ENCODE measurements around the gene MXD1.
A peak's percentile ranks its signal among the peaks of the same experiment; 100 is the strongest.

MXD1 gene

GRCh38 chr2:69955029-69955428, 40.1 kb downstream of the MXD1 start:
- no peak for DNase-seq

- DNase-seq, result no peak
Measured at GRCh38 chr2:69956475-69956979, 41.6 kb downstream of the MXD1 start.

- DNase-seq, result no peak
Measured at GRCh38 chr2:69957965-69958364, 43.1 kb downstream of the MXD1 start.

DNA sequence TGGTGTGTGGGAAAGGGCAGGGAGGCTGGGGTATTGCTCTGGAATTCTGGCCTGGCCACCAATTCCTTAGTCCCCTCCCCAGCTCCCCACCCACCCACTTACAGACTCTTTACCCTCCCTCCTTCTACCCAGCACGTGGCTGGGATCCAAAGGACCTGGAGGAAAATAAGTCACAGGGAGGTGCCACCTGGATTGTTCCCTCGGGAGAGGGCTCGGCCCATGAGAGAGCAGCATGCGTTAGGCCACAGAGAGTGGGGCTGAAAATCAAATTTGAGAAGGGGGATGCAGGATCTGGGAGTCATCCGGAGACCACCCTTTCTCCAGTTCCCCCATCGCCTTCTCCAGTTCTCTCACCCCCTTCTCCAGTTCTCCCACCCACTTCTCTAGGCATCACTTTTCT, 43.6 kb downstream of the MXD1 start:
- DNase-seq, result no peak

- DNase-seq, result no peak
Measured at GRCh38 chr2:69959425-69959824, 44.5 kb downstream of the MXD1 start.

DNA sequence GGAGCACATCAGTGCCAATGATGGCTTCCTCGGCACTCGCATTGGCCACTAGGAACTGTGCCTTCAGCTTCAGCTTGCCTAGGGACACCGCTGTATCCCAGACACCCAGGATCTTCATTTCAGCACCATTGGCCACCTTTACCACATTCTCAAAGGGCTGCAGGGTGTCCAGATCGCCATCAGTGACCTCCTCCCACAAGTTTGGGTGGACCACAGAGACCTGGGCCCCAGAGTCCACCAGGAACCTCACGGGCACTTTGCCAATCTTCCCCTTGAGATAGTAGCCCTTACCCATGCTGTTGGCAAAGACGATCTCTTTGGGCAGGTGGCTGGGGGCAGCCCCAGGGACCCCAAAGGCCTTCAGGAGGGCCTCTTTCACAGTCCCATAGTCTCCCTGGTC, 45.9 kb downstream of the MXD1 start:
- DNase-seq, result no peak

GRCh38 chr2:69961496-69961895, 46.6 kb downstream of the MXD1 start, which contains the start of gene ASPRV1:
TSS of gene ASPRV1 (minus strand) at chr2:69961631. CDS start at chr2:69961436, 195 bp downstream.
- DNase-seq, result no peak

DNA sequence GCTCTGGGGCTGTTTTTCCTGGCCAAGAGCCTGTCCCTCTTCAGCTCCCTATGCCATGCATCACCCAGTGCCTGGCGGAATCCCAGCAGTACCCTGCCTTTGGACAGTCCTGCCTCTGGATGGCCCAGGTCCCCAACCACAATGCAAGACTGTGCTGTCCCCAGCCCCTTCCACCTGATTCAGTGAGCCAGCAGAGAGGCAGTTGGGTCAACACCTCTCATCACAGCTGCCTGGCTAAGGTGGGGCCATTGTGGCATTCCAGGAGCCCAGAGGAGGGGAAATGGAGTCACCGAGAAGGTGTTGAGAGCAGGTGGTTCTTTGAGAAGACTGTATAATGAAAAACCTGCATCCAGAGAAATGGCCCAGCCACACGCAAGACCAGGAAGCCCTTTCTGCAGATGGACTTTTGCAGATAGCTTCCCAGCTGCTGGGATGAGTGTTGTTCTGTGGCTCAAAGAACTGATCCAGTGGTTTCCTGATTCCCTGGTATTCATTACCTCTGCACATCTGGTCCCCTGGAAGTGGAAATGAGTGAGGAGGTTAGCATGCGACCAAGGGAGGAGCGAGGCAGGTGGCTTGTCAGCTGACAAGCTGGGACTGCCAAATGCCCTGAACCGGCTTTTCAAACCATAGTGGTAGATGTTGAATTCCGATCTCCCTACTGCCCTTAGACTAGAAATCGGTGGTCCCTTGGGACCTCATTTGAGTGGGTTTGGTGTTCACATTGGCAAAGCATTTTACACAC, 48.2 kb downstream of the MXD1 start:
- no peak for DNase-seq

- DNase-seq, result no peak
Measured at GRCh38 chr2:69964353-69964841, 49.5 kb downstream of the MXD1 start.

DNA sequence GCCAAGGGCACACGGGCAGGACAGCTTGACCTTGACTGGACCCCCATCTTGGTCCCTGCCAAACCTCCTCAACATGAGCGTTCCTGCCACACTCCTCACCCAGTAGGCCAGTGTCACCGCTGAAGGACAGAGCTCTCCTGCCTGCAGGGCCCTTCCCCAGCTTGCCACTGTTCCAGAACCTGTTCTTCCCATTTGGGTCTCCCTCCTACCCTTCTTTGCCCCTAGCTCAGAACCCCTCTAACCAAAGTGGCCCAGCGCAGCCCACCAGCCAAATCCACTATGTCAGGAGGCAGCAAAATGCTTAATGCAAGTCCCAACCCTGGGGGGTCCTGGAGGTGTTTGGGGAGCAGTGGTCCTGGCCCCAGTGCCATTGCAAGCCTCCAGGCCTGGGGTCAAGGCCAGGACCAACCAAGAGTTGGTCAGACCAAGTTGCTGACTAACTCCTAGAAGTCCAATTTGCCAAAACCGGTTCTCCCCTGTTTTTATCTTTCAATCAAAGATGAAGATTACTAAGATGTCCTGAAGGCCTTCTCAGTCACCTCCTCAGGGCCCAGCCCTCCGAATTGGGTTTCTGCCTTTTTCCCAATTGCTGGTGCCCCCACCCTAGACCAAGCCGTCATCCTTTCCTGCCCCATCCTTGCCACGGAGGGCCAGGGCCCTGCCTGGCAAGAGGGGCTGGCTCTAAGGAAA, 51.0 kb downstream of the MXD1 start:
- DNase-seq, result no peak

DNA sequence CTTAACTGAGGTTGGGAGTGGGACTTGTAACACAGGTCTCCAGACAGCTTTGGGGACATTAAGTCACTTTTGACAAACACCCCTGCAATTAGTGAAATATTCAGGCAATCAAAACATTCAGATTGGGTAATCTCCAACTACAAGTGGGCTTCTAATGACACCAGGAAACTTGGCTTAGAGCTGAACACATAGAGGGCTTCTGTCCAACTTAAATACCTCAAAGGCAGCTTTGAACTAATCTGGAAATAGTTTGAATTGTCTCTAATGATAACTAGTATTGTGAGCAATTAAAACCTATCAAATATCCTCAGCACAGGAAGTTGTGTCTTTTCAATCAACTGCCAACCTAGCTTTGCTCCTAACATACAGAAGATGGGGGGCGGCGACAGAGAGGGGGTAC, 51.6 kb downstream of the MXD1 start:
- DNase-seq, result no peak

DNA sequence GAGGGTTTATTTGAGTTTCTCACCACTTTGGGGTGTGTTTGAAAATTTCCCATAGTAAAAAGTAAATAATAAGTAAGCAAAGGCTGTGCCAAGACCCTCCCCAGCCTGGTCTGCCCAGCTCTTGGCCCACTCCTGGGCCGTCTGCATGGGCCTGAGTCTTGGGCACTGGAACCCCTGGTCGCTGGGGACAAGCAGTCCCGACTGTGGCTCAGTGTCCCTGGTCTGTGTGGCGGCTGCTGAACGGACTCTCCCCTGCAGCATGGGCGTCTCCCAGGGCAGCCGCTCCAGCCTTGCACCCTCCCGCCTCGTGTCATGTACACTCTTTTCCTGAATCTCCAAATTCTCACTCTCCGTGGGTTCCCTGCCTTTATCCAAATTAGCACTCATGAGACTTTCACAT, 53.7 kb downstream of the MXD1 start:
- DNase-seq, result no peak

DNA sequence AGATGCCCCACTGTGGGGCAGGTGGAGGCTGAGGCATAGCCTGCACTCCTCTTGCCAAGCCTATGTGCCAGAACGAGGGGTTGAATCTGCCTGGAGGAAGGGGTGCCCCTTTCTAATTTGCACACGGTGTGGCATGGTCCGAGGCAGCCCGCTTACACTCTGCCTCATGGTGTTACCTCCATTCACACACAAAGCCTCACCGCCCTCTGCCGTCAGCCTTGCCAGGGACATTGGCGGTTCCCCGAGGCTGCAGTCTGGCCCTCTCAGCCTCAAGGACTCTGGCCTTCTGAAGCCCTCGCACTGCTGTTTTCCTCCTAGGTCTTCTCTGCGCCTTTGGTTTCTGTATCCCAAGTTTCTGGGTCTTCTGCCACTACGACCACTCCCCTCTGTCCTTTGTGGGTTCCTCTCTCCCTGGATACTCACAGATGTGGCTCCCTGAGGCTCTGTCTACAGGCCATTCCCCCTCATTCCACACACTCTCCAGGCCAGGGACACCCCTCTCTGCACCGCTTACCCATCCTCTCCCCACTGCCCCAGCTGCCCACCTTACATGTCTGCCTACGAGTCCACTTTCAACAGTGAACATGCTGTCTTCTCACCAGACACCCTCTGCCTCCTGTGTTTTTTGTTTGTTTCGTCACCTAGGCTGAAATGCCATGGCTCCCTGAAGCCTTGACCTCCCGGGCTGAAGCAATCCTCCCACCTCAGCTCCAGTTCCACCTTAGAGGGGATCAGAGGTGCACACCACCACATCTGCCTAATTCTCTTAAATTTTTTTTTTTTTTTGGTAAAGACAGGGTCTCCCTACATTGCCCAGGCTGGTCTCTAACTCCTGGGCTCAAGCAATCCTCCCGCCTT, 54.4 kb downstream of the MXD1 start:
- no peak for DNase-seq

- no peak for DNase-seq
Measured at GRCh38 chr2:69969991-69970390, 55.1 kb downstream of the MXD1 start.

DNA sequence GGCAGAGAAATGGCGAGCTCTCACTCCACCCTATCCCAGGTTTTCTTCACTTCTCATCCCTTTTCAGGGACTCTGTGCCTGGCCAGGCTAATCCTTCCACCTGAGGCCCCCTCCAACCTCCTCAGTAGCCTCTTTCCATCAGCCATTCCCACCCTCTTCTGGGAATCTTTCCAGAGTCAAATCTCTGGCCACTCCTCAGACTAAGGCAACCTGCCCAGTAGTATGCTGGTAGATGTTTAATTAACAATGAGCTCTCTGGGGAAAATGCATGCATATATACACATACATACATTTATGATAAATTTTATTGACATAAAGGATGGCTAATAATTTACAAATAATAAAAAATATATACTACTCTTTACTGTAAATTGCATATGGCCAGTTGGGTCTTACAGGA, 57.9 kb downstream of the MXD1 start:
- no peak for DNase-seq

DNA sequence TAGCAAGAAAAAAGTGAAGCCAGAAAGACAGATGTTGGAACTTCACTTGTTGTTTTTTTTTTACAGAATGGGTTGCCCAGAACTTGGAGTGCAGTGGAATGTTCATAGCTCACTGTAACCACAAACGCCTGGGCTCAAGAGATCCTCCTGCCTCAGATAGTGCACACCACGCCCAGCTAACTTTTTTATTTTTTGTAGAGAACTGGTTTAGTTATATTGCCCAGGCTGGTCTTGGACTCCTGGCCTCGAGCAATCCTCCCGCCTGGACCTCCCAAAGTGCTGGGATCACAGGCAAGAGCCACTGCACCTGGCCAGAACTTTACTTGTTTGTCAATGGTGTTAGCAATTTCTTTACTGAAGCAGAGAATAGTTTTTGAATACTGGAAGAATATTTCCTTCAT, 58.4 kb downstream of the MXD1 start:
- no peak for DNase-seq

GRCh38 chr2:69975136-69975852, 60.4 kb downstream of the MXD1 start:
- no peak for DNase-seq

- DNase-seq, result peak; percentile 88
Measured at GRCh38 chr2:69975853-69976462, 61.0 kb downstream of the MXD1 start.

DNA sequence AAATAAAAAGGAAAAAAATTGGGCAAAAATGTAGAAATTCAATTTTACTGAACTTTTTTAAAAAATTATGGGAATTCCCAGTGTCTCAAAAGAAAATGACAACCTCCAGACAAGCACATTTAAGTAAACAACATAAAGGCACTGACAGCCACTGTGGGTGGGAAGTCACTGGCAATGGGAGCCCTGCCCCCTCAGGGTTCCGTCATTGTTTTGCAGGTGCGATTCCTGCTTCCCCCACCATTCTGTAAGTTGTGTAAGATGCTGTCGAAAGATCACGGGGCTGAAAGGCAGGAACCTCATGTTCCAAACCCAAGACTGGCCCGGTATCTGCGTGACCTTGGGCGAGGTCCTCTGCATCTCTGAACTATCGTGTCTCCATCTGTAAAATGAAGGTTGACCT, 62.3 kb downstream of the MXD1 start:
- DNase-seq, result peak; percentile 54

- DNase-seq, result peak; percentile 58
Measured at GRCh38 chr2:69977906-69978482, 63.1 kb downstream of the MXD1 start.

GRCh38 chr2:69979902-69980807, 65.2 kb downstream of the MXD1 start:
- DNase-seq, result no peak
